ENCODE results near the gene PSME3. TPM values are rescaled to one million over a fixed set of nuclear protein-coding genes. Genes with fewer than 3 reads are reported as not detected.

PSME3 gene
- total RNA-seq, 1 experiment from 2014 or later: 163 TPM

DNA sequence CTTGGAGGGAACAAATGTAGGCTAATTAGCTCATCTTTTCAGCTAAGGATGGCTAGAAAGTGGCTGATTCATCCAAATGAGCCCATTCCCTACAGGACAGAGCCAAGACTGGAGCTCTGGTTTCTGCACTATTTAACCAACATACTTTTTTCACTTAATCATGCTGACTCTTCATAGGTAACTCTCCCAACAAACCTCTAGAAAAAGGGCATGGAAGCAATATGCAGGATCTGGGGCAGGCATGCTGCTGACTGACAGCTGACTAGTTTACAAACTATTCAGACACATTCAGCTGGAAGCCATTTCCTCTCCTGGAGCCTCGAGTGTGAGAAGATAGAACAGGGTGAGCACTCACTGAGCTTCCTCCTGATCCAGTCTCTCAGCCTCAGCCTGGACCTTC lies 15.3 kb upstream of the PSME3 start:
- H3K9me2 ChIP-seq (ENCODE audit: insufficient read depth): no peaks in the 10 kb centered on the region
- no TSS peak for BruUV-seq (replicated peaks)
- intact Hi-C loops (cut with micrococcal nuclease): no loop called here
- no peak overlapping the region for H3K27ac ChIP-seq (ENCODE audit: low read depth, low read length)
- H4K20me1 ChIP-seq (ENCODE audit: insufficient read depth): no peaks in the 10 kb centered on the region
- TF ChIP-seq EGR1 (IDR thresholded peaks at IDR 0.05; ENCODE audit: low read depth) (no peak), POLR2AphosphoS5 (IDR thresholded peaks at IDR 0.05; ENCODE audit: low read depth, low read length) (no peak), CTCF (IDR thresholded peaks at IDR 0.05 in 2 of 3, conservative IDR thresholded peaks at IDR 0.05 in 1 of 3; ENCODE audit: borderline replicate concordance in 1 of 3, insufficient read depth in 1 of 3, low read depth in 2 of 3, low read length in 2 of 3) (no peak), POLR2A (IDR thresholded peaks at IDR 0.05; ENCODE audit: borderline replicate concordance, extremely low read depth, insufficient read depth, insufficient read length) (no peak), SRF (IDR thresholded peaks at IDR 0.05; ENCODE audit: low read depth) (no peak), FOSL1 (IDR thresholded peaks at IDR 0.05; ENCODE audit: low read depth) (no peak), CEBPB (IDR thresholded peaks at IDR 0.05; ENCODE audit: low read depth) (no peak), CBX3 (IDR thresholded peaks at IDR 0.05; ENCODE audit: low read depth) (no peak), JUND (IDR thresholded peaks at IDR 0.05) (no peak), SIN3A (IDR thresholded peaks at IDR 0.05; ENCODE audit: low read depth) (no peak), EZH2 (IDR thresholded peaks at IDR 0.05) (no peak), SP1 (IDR thresholded peaks at IDR 0.05; ENCODE audit: low read depth) (no peak), EZH2phosphoT487 (IDR thresholded peaks at IDR 0.05; ENCODE audit: borderline replicate concordance) (no peak), TCF7L2 (IDR thresholded peaks at IDR 0.05; ENCODE audit: borderline replicate concordance, extremely low read depth, insufficient read depth, insufficient read length) (no peak)
- TF ChIP-seq, protein P1, sequence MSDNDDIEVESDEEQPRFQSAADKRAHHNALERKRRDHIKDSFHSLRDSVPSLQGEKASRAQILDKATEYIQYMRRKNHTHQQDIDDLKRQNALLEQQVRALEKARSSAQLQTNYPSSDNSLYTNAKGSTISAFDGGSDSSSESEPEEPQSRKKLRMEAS (IDR thresholded peaks at IDR 0.05): no peak
- TF ChIP-seq, protein P2, sequence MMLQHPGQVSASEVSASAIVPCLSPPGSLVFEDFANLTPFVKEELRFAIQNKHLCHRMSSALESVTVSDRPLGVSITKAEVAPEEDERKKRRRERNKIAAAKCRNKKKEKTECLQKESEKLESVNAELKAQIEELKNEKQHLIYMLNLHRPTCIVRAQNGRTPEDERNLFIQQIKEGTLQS (IDR thresholded peaks at IDR 0.05): no peak
- ChIA-PET POLR2A (no interaction called here), RAD21 (ENCODE audit: low non-redundant PET in 1 of 2, low total read pairs in 2 of 2, uncharacterized antibody in 2 of 2, unreplicated experiment in 2 of 2) (no interaction called here), CTCF (interaction anchor here (1.0 kb wide), 1 partner anchor 19 kb away, joined by 3 read pairs; the partner anchor contains the start of genes CNTD1 and COA3)
- H3K9ac ChIP-seq (ENCODE audit: low read length): no peak overlapping the region
- peaks cover 52% of the 10 kb centered on the region in 2 experiments for H3K36me3 ChIP-seq (ENCODE audit: control insufficient read depth in 1 of 2, insufficient read depth in 2 of 2, low read length in 2 of 2)
- peaks cover 14% of the 10 kb centered on the region for H3K79me2 ChIP-seq (ENCODE audit: insufficient read depth, low read length)
- H3K4me2 ChIP-seq (ENCODE audit: low read length): no peak overlapping the region
- peaks cover 1 to 2% of the 10 kb centered on the region in 2 experiments; a peak in 2 of 4 replicates for H3K4me1 ChIP-seq (ENCODE audit: control insufficient read depth in 1 of 2, insufficient read depth in 2 of 2, low read length in 2 of 2)
- ATAC-seq (no peak), DNase-seq (ENCODE audit: low read depth, low spot score) (no peak)
- no peak overlapping the region for H3K4me3 ChIP-seq (replicated peaks in 1 of 2; ENCODE audit: low read depth in 1 of 2, low read length in 2 of 2)
- no peaks in the 10 kb centered on the region for H3K9me3 ChIP-seq (ENCODE audit: control insufficient read depth in 1 of 2, insufficient read depth in 1 of 2, low read depth in 1 of 2, low read length in 2 of 2)
- H2AFZ ChIP-seq (ENCODE audit: low read depth, low read length, poor library complexity, severe bottlenecking): no peak overlapping the region
- no peaks in the 10 kb centered on the region for H3K27me3 ChIP-seq (ENCODE audit: insufficient read depth, low read length)
